ENCODE results near the gene STK4. TPM values are rescaled to one million over a fixed set of nuclear protein-coding genes. Genes with fewer than 3 reads are reported as not detected.

Gene STK4
- total and polyA plus RNA-seq, 2 donors (not counting 3 experiments of a cell fraction or from before 2014, with no cell fraction given): 9.1 to 29.6 TPM

DNA sequence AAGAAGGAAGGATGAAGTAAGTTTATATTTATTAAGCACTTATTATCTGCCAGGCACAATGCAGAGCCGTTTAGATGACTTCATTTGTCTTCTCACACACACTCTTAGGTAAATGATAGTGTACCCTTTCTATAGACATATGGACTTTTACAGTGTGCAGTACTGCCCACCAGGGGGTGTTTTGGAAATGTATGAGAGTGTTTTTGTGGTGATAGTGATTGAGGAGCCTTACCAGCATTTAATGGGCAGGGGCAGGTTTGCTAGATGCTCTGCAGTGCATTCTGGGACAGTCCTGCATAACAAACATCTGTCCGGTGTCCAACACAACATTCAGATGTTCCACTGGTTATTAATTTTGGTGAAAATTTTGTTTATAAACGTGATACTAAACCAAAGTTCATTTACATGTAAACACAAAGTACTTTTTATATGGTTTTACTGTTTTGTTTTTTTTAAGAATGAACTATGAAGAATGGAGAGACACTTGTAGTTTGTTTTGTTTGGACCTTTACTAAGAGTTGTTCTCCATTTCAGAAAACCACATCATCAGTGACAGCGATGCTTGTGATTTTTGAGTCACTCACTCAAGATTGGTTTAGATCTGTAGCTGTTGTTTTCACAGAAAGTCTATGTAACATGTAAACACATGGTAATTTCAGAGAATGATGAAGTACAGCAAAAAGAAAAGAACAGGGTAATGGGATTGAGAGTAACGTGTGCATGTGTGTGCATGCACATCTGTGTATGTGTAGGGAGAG, 114.7 kb downstream of the STK4 start:
- Histone ChIP-seq H2AFZ (ENCODE audit: low read depth, low read length) (no peak overlapping the region), H3K4me3 (replicated peaks in 1 of 3; ENCODE audit: insufficient read depth in 1 of 3, low read depth in 1 of 3, low read length in 3 of 3) (no peak overlapping the region), H3K4me1 (ENCODE audit: control insufficient read depth, extremely low read depth, insufficient read depth, low read length) (peaks cover 2% of the 10 kb centered on the region), H4K20me1 (replicated peaks; ENCODE audit: control insufficient read depth, extremely low read depth, insufficient read depth, low read length) (no peaks in the 10 kb centered on the region), H3K9me3 (replicated peaks; ENCODE audit: control insufficient read depth, insufficient read depth, low read length) (no peaks in the 10 kb centered on the region), H3K9me1 (replicated peaks; ENCODE audit: control insufficient read depth, extremely low read depth, insufficient read depth, low read length) (no peaks in the 10 kb centered on the region), H3K27ac (ENCODE audit: insufficient read depth, low read depth, low read length) (no peak overlapping the region), H3K79me2 (ENCODE audit: control insufficient read depth, insufficient read depth, low read length) (no peaks in the 10 kb centered on the region), H3K27me3 (ENCODE audit: control insufficient read depth in 2 of 2, insufficient read depth in 2 of 2, low read length in 2 of 2) (no peaks in the 10 kb centered on the region), H3K36me3 (ENCODE audit: control insufficient read depth in 2 of 2, extremely low read depth in 1 of 2, insufficient read depth in 2 of 2, low read length in 2 of 2) (peaks cover 0 to 5% of the 10 kb centered on the region in 2 experiments), H3K4me2 (ENCODE audit: insufficient read depth, low read length) (no peak overlapping the region), H3K9ac (replicated peaks; ENCODE audit: extremely low read depth, insufficient read depth, low read length) (no peak overlapping the region)
- ChIA-PET CTCF (no interaction called here), POLR2A (no interaction called here)
- peak; percentile 24 for DNase-seq (ENCODE audit: low read depth, low spot score)
- no peak for TF ChIP-seq EZH2 (IDR thresholded peaks at IDR 0.05; ENCODE audit: borderline replicate concordance, low read depth, low read length, severe bottlenecking)
- TF ChIP-seq, protein P1, sequence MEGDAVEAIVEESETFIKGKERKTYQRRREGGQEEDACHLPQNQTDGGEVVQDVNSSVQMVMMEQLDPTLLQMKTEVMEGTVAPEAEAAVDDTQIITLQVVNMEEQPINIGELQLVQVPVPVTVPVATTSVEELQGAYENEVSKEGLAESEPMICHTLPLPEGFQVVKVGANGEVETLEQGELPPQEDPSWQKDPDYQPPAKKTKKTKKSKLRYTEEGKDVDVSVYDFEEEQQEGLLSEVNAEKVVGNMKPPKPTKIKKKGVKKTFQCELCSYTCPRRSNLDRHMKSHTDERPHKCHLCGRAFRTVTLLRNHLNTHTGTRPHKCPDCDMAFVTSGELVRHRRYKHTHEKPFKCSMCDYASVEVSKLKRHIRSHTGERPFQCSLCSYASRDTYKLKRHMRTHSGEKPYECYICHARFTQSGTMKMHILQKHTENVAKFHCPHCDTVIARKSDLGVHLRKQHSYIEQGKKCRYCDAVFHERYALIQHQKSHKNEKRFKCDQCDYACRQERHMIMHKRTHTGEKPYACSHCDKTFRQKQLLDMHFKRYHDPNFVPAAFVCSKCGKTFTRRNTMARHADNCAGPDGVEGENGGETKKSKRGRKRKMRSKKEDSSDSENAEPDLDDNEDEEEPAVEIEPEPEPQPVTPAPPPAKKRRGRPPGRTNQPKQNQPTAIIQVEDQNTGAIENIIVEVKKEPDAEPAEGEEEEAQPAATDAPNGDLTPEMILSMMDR (IDR thresholded peaks at IDR 0.05; ENCODE audit: extremely low read depth in 1 of 2, insufficient read depth in 1 of 2, low read depth in 1 of 2, low read length in 2 of 2): peak; percentile 23 to 50
- dilution Hi-C loops (cut with MboI; ENCODE audit: extremely low pct_ligation_motif_present, low sequenced_read_pairs): no loop called here
- intact Hi-C loops (cut with micrococcal nuclease): loop anchor here (2.0 kb wide), 1 partner anchor 16 kb away; no protein-coding TSS in a partner anchor
- FAIRE-seq: peak; percentile 24
- BruUV-seq (replicated peaks): no TSS peak

DNA sequence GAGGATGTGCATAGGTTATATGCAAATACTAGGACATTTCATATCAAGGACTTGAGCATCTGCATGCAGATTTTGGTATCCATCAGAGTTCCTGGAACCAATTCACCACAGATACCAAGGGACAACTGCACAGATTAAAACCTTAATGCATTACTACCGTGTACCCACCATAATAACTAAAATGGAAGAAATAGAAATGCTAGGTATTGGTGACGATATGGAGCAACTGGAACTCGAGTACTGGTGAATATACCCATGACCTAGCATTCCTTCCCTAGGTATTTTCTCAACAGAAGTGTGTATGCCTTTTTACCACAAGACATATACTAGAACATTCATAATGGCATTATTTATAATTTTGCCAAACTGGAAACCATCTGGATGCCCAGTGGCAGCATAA, 116.2 kb downstream of the STK4 start:
- intact Hi-C loops (cut with micrococcal nuclease) (no loop called here), dilution Hi-C loops (cut with MboI; ENCODE audit: extremely low pct_ligation_motif_present, low sequenced_read_pairs) (no loop called here)
- DNase-seq (ENCODE audit: low read depth, low spot score): no peak
- no peak overlapping the region for H3K27ac ChIP-seq (ENCODE audit: insufficient read depth, low read depth, low read length)
- no peak for FAIRE-seq
- H4K20me1 ChIP-seq (replicated peaks; ENCODE audit: control insufficient read depth, extremely low read depth, insufficient read depth, low read length): no peaks in the 10 kb centered on the region
- H2AFZ ChIP-seq (ENCODE audit: low read depth, low read length): no peak overlapping the region
- no peaks in the 10 kb centered on the region for H3K27me3 ChIP-seq (ENCODE audit: control insufficient read depth in 2 of 2, insufficient read depth in 2 of 2, low read length in 2 of 2)
- peaks cover 2% of the 10 kb centered on the region for H3K4me1 ChIP-seq (ENCODE audit: control insufficient read depth, extremely low read depth, insufficient read depth, low read length)
- H3K36me3 ChIP-seq (ENCODE audit: control insufficient read depth in 2 of 2, extremely low read depth in 1 of 2, insufficient read depth in 2 of 2, low read length in 2 of 2): no peaks in the 10 kb centered on the region
- no peak overlapping the region for H3K4me2 ChIP-seq (ENCODE audit: insufficient read depth, low read length)
- BruUV-seq (replicated peaks): no TSS peak
- TF ChIP-seq POLR2AphosphoS5 (IDR thresholded peaks at IDR 0.05; ENCODE audit: insufficient read depth, low read depth, low read length) (no peak), POLR2A (IDR thresholded peaks at IDR 0.05; ENCODE audit: low read depth, low read length) (no peak), EZH2 (IDR thresholded peaks at IDR 0.05; ENCODE audit: borderline replicate concordance, low read depth, low read length, severe bottlenecking) (no peak), JUN (IDR thresholded peaks at IDR 0.05; ENCODE audit: borderline replicate concordance, insufficient read depth, insufficient read length, low read depth) (no peak), FOS (IDR thresholded peaks at IDR 0.05; ENCODE audit: borderline replicate concordance, insufficient read depth, low read length) (no peak), MYC (IDR thresholded peaks at IDR 0.05; ENCODE audit: low read depth, low read length) (no peak), GATA2 (IDR thresholded peaks at IDR 0.05; ENCODE audit: insufficient read depth, insufficient read length, low read depth, low read length) (no peak)
- TF ChIP-seq, protein P2, sequence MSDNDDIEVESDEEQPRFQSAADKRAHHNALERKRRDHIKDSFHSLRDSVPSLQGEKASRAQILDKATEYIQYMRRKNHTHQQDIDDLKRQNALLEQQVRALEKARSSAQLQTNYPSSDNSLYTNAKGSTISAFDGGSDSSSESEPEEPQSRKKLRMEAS (IDR thresholded peaks at IDR 0.05; ENCODE audit: insufficient read depth, insufficient read length): no peak
- TF ChIP-seq, protein P1 (IDR thresholded peaks at IDR 0.05; ENCODE audit: extremely low read depth in 1 of 2, insufficient read depth in 1 of 2, low read depth in 1 of 2, low read length in 2 of 2): no peak
- H3K79me2 ChIP-seq (ENCODE audit: control insufficient read depth, insufficient read depth, low read length): no peaks in the 10 kb centered on the region
- CTCF ChIA-PET: interaction anchor here (1.4 to 2.5 kb wide), 4 partner anchors 13 to 38 kb away, joined by 4 to 16 read pairs (median 5); no protein-coding TSS in a partner anchor
- no peak overlapping the region for H3K9ac ChIP-seq (replicated peaks; ENCODE audit: extremely low read depth, insufficient read depth, low read length)
- no peaks in the 10 kb centered on the region for H3K9me3 ChIP-seq (replicated peaks; ENCODE audit: control insufficient read depth, insufficient read depth, low read length)
- H3K4me3 ChIP-seq (replicated peaks in 1 of 3; ENCODE audit: insufficient read depth in 1 of 3, low read depth in 1 of 3, low read length in 3 of 3): no peak overlapping the region
- POLR2A ChIA-PET: no interaction called here
- H3K9me1 ChIP-seq (replicated peaks; ENCODE audit: control insufficient read depth, extremely low read depth, insufficient read depth, low read length): no peaks in the 10 kb centered on the region

Measured in endothelial cell of umbilical vein (primary cell).